GM12878 (cell line): Measurements from ENCODE around the gene RARG. TPM values are rescaled to one million over a fixed set of nuclear protein-coding genes. Genes with fewer than 3 reads are reported as not detected.

Experiments
- ATF7 ChIP-seq: fragments of 450-650 bp; IDR thresholded peaks from 2 replicates; pipeline ENCODE4 v1.6.1; 2016; ENCODE audit warnings: low read depth, mild to moderate bottlenecking
- BCL11A ChIP-seq: IDR thresholded peaks from 2 replicates; pipeline ENCODE4 v1.6.1; 2011; ENCODE audit warnings: low read depth, low read length
- BCL3 ChIP-seq: IDR thresholded peaks from 2 replicates; pipeline ENCODE4 v1.6.1; 2011; ENCODE audit warnings: borderline replicate concordance, low read depth, mild to moderate bottlenecking, moderate library complexity, low read length; ENCODE audit not compliant: insufficient read depth, poor library complexity, severe bottlenecking
- BHLHE40 ChIP-seq, 2 experiments: fragments of 450-650 bp in 1 of 2; IDR thresholded peaks; 2 replicates each; pipeline ENCODE4 v1.6.1; 2011 to 2017; ENCODE audit warnings: low read depth in 2 of 2, borderline replicate concordance in 1 of 2, improper control_type of control experiment in 1 of 2, low read length in 1 of 2, mild to moderate bottlenecking in 1 of 2
- CBFB ChIP-seq: IDR thresholded peaks from 2 replicates; pipeline ENCODE4 v1.6.1; 2016; ENCODE audit warnings: antibody characterized with exemption, low read depth
- HDAC6 ChIP-seq: fragments of 200-600 bp; sonication (generic); IDR thresholded peaks from one replicate; pipeline ENCODE4 v1.8.0; 2017; ENCODE audit warnings: antibody characterized with exemption; ENCODE audit not compliant: unreplicated experiment
- MEF2B ChIP-seq: fragments of 450-650 bp; IDR thresholded peaks from 2 replicates; pipeline ENCODE4 v1.6.1; 2018; ENCODE audit warnings: mild to moderate bottlenecking, moderate library complexity; ENCODE audit not compliant: partially characterized antibody, poor library complexity, severe bottlenecking
- NFIC ChIP-seq: IDR thresholded peaks from 2 replicates; pipeline ENCODE4 v1.6.1; 2012; ENCODE audit warnings: low read depth, mild to moderate bottlenecking, inconsistent platforms, low read length, moderate library complexity
- NR2C2 ChIP-seq: IDR thresholded peaks from 2 replicates; pipeline ENCODE4 v1.6.1; 2011; ENCODE audit warnings: borderline replicate concordance, low read depth; ENCODE audit not compliant: control insufficient read depth, insufficient read length
- PAX5 ChIP-seq: IDR thresholded peaks from 2 replicates; pipeline ENCODE4 v1.6.1; 2011; ENCODE audit warnings: low read depth, low read length, borderline replicate concordance
- RAD51 ChIP-seq: fragments of 450-650 bp; IDR thresholded peaks from 2 replicates; pipeline ENCODE4 v1.6.1; 2016; ENCODE audit warnings: moderate library complexity, mild to moderate bottlenecking, inconsistent platforms
- TARDBP ChIP-seq: IDR thresholded peaks from 2 replicates; pipeline ENCODE4 v1.6.1; 2016; ENCODE audit warnings: borderline replicate concordance
- TCF3 ChIP-seq: IDR thresholded peaks from 2 replicates; pipeline ENCODE4 v1.6.1; 2012; ENCODE audit warnings: low read depth, mild to moderate bottlenecking, low read length, borderline replicate concordance; ENCODE audit not compliant: insufficient read depth
- polyA plus RNA-seq, 11 experiments: library from polyadenylated mRNA; depleted of rRNA in 4 of 11; unstranded in 6 of 11; stranded (reverse) in 5 of 11; fragments of >200 nt; fragmentation: Nextera tagmentation in 4 of 11; fragmentation: Illumina TruSeq in 1 of 11; extraction: Ambion mirVana in 4 of 11; extraction: Trizol in 1 of 11; gene quantifications; 1 replicate in 1 of 11; 2 replicates in 10 of 11; pipeline versions ENCODE4 v1.2.1 to v1.2.3, GENCODE V29; 2011 to 2016; ENCODE audit warnings: inconsistent platforms in 2 of 11, missing spikeins in 2 of 11, low read depth in 1 of 11
- total RNA-seq, 4 experiments: library from RNA; depleted of rRNA in 3 of 4; stranded (reverse); fragments of >200 nt in 3 of 4; fragmentation: Illumina TruSeq in 1 of 4; extraction: Trizol in 1 of 4; gene quantifications; 2 replicates each; pipeline versions ENCODE4 v1.2.1 to v1.2.3, GENCODE V29; 2013 to 2021
- TF ChIP-seq, protein P1 (sequence below): fragments of 450-650 bp; IDR thresholded peaks from 2 replicates; pipeline ENCODE4 v1.6.1; 2017; ENCODE audit warnings: mild to moderate bottlenecking, moderate library complexity

The RARG gene
- total and polyA plus RNA-seq, 10 of the 15 experiments (the other 5 are each of a cell fraction or from before 2014, with no cell fraction given): 0.27 to 8.1 (median 4.1) TPM

- TF ChIP-seq, protein P1, sequence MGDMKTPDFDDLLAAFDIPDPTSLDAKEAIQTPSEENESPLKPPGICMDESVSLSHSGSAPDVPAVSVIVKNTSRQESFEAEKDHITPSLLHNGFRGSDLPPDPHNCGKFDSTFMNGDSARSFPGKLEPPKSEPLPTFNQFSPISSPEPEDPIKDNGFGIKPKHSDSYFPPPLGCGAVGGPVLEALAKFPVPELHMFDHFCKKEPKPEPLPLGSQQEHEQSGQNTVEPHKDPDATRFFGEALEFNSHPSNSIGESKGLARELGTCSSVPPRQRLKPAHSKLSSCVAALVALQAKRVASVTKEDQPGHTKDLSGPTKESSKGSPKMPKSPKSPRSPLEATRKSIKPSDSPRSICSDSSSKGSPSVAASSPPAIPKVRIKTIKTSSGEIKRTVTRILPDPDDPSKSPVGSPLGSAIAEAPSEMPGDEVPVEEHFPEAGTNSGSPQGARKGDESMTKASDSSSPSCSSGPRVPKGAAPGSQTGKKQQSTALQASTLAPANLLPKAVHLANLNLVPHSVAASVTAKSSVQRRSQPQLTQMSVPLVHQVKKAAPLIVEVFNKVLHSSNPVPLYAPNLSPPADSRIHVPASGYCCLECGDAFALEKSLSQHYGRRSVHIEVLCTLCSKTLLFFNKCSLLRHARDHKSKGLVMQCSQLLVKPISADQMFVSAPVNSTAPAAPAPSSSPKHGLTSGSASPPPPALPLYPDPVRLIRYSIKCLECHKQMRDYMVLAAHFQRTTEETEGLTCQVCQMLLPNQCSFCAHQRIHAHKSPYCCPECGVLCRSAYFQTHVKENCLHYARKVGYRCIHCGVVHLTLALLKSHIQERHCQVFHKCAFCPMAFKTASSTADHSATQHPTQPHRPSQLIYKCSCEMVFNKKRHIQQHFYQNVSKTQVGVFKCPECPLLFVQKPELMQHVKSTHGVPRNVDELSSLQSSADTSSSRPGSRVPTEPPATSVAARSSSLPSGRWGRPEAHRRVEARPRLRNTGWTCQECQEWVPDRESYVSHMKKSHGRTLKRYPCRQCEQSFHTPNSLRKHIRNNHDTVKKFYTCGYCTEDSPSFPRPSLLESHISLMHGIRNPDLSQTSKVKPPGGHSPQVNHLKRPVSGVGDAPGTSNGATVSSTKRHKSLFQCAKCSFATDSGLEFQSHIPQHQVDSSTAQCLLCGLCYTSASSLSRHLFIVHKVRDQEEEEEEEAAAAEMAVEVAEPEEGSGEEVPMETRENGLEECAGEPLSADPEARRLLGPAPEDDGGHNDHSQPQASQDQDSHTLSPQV: no peak
- peak; percentile 49 for TF ChIP-seq ATF7
- TF ChIP-seq TCF3: no peak
- no peak for TF ChIP-seq HDAC6
- TF ChIP-seq CBFB: peak; percentile 90
- TF ChIP-seq BCL11A: 0 out of 2 replicates have a peak, but pooled peaks have one; percentile 28
- TF ChIP-seq RAD51: no peak
- no peak for TF ChIP-seq BCL3
- TF ChIP-seq NFIC: peak; percentile 84; the same call in 1 of the 2 replicates
- 0 out of 2 replicates have a peak, but pooled peaks have one; percentile 9 for TF ChIP-seq PAX5
- TF ChIP-seq MEF2B: peak; percentile 51
- no peak for TF ChIP-seq NR2C2
- no peak for TF ChIP-seq TARDBP
- TF ChIP-seq BHLHE40 (IDR thresholded peaks at IDR 0.05; ENCODE audit: borderline replicate concordance in 1 of 2, low read depth in 2 of 2, low read length in 1 of 2): peak; percentile 25 to 34; a peak in 1 of 4 replicates
Measured at GRCh38 chr12:53208877-53209463, 23.0 kb downstream of the RARG start (continued).
